ENCODE results near the gene XYLT2.
"Not testable (repeated sequence)": the region's sequence is repeated elsewhere in the genome, so short reads cannot be mapped to it uniquely, and the experiment has no call there.

Gene XYLT2
- total RNA-seq = 6.4 to 38.4 (median 20.2) reads per million in 17 experiments

DNA sequence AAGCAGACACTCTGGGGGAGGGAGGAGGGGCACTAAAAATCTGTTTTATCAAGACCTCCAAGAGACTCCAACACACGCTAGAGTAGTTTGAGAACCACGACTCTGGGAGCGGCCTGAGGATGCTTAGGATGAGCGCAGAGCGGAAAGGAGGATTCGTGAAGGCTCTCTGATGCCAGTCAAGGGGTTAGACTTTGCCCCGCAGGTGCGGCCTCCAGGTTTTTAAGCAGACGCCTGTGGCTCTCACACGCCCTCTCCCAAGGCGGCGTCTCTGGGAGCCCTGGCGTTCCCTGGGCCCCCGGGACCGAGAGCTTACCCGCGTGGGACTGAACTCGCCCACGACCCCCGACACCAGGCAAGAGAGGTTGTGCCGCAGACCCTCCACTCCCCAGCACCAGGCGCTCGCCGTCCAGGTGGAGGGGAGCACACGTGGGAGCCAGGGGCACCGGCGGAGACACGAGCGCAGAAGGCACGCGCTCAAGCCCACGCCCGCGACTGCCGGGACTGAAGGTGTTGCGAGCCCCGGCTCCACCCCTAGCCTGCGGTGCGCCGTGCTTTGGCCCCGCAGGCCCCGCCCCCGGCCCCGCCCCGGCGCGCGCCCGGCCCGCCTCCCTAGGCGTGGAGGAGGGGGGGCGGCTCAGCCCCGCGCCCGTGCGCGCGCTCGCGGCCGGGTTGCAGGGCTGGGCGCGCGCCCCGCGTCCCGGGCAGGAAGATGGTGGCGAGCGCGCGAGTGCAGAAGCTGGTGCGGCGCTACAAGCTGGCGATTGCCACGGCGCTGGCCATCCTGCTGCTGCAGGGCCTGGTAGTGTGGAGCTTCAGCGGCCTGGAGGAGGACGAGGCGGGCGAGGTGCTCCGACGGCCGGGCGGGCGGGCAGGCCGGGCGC, at the start of gene XYLT2:
Gene XYLT2 (plus strand): TSS at position 695 of the 881 bp plus-strand sequence. CDS start 15 bp downstream, at position 710.
- DNase-seq = peak; percentile 89 to 98 (median 94)

DNA sequence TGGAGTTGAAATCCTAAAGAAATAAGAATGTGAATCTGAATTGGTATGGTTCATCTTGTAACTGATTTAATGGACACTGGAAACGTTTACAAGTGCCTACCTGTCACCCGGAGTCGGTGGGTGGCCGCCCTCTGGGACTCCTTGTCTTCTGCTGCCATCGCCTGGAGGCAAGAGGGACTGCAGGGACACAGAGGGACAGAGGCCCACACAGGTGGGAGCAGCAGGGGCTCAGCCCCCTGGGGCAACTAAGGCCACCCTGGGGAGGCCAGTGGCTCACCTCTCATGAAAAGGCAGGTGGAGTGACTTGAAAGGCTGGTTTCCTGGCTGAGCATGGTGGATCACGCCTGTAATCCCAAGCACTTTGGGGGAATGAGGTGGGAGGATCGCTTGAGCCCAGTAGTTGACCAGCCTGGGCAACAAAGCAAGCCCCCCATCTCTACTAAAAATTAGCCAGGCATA, 48.5 kb upstream of the XYLT2 start:
- DNase-seq = peak; percentile 60 to 81 (median 76)

GRCh38 chr17:50298018-50298417, 47.9 kb upstream of the XYLT2 start:
- no peak for DNase-seq

DNA sequence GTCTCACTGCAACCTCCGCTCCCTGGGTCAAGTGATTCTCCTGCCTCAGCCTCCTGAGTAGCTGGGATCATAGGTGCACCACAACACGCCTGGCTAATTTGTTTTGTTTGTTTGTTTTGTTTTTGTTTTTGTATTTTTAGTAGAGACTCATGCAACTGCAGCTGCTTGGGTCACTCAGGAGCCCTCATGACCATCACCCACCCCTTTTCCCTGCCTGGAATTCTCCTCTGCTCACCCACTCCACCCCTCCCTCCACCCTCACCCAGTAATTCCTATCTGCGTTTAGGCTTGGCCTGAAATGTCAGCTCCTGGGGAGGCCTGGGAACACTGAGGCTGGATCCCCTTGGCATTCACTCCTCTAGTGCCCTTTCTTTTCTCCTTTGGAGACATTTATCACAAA, 46.1 kb upstream of the XYLT2 start:
- no peak for DNase-seq

GRCh38 chr17:50300824-50301223, 45.1 kb upstream of the XYLT2 start:
- not testable (repeated sequence) for DNase-seq

DNA sequence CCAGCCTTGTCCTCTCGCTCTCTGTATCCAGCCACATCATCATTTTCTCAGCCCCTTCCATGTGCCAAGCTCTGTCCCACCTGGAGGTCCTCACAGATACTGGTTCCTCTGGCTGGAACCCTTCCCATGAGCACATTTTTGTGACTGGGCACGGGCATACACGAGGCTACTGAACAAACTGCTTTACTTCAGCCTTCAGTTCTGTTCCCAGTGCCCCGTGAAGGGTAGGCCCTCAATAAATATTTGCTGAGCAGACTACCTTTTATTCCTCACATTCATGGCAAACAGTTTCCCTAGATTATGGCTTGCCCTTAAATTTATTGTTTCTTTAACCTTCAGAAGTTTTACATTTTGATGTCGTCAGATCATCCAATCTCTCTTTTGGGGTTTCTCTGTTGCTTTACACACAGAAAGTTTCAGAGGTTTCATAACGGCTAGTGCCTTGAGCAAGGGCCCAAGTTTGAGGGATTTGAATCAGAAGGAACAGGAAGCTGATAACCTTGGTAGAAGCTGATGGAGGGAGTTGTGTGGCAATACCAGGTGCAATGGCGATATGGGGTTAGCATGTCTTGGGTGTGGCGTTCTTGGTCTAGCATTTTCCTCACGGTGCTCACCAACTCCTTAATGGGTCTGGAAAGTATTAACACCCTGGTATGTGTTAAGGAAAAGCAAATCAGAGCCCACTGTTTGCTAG, 43.9 kb upstream of the XYLT2 start:
- peak in 1 of 4 experiments; percentile 30 for DNase-seq

GRCh38 chr17:50303051-50303450, 42.9 kb upstream of the XYLT2 start:
- no peak for DNase-seq

GRCh38 chr17:50303596-50303995, 42.3 kb upstream of the XYLT2 start:
- no peak for DNase-seq

GRCh38 chr17:50304781-50305404, 41.0 kb upstream of the XYLT2 start:
- no peak for DNase-seq

DNA sequence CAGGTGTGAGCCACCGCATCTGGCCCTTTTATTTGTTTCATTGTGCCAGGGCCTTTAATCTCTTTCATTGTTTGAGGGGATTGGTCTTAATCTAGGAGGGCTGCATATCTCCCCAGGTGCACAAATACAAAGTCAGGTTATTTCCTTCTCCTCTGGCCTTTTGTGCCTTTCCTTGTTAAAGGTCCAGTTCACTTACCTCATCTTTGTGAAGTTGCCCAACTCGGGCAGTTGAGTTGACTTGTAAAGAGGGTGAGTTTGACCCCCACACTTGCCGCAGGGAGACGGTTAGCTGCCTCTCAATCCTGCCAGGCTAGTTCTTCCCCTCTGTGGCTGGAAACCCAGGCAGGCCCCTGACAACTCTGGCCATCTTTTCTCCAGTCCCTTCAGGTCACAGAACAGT, 38.3 kb upstream of the XYLT2 start:
- DNase-seq = no peak

GRCh38 chr17:50308666-50309065, 37.3 kb upstream of the XYLT2 start:
- DNase-seq = no peak

- no peak for DNase-seq
These were observed 35.3 kb upstream of the XYLT2 start for GRCh38 chr17:50310455-50311111.

GRCh38 chr17:50311112-50311460, 34.8 kb upstream of the XYLT2 start:
- no peak for DNase-seq

- no peak for DNase-seq
These were observed 34.4 kb upstream of the XYLT2 start for GRCh38 chr17:50311483-50311882.

DNA sequence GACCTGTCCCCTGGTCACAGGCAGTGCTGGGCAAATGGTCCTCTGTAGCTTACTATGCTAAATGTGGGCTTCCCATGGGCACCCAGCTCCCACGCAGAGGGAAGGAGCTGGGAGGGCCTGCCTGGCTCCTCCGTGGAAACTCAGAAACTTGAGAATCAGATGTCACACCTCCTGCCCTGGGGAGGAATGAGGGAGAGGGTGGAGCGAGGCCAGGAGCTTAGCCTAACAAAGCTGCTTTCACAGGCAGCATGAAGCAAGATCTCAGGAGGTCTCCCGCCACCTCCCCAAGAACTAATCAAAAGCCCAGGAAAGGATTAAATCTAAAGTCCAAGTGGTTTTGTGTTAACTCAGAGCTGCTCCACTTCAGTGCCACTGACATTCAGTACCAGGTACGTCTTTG, 33.6 kb upstream of the XYLT2 start:
- DNase-seq = no peak

DNA sequence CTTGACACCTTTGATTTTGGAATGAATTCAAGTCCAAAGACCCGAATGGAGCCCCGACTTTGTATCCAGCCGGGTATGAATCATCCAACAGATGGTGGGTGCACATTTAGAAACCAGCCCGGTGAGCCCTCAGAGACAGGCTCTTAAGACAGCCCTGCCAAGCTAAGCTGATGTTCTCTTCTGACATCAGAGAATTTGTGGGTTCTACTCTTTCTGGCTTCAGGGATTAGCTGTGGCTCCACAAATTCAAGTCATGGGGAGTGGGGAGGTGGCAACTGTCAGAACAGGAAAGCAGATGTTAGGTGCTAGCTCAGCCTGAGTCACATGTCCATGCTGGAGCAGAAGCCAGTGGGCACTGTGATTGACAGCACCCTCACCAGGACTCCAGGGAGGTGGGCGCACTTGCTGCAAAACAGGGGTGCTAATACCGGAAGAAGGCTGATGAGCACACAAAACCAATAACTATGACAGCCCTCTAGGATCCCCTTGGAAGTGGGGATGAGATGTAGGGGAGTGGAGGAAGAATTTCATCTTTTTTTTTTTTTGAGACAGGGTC, 31.4 kb upstream of the XYLT2 start:
- no peak for DNase-seq

DNA sequence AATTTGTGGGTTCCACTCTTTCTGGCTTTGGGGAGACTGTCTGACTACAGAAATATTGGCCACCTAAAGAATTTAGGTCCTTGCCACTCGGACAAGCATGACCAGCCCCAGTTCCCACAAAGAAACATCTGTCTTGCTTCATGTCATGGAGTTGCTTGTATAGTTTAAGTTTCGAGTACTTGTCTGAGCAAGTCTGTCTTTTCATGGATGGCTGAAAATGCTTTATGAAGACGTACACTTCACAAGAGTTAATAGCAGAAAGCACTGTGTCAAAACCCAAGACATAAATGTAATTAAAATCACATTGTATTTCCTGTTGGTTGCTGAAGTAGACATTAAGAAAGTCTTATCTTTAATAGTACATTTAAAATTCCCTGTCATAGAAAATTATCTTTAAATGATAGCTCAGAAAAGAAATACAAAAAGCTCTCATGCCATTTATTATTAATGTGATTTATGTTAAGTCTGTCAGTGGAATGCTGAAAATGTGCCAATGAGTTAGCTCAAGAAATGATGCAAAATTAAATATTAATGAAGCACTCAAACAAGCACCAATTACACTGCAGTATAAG, 29.8 kb upstream of the XYLT2 start:
- no peak for DNase-seq

- DNase-seq = not testable (repeated sequence)
These were observed 29.3 kb upstream of the XYLT2 start for GRCh38 chr17:50316660-50317059.

DNA sequence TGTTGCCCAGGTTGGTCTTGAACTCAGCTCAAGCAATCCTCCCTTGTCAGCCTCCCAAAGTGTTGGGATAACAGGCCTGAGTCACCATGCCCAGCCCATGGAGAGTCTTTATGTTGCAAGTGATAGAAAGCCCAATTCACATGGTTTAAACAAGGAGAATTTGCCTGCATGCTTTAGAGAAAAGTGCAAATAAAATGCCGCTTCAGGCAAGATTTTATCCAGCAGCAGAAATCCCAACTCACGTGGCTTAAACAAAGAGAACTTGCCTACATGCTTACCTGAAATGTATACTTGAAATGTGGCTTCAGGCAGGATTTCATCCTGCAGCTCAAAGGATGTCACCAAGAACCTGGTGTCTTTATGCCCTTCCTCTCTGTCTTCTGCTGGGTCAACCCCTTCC, 28.8 kb upstream of the XYLT2 start:
- no peak for DNase-seq

DNA sequence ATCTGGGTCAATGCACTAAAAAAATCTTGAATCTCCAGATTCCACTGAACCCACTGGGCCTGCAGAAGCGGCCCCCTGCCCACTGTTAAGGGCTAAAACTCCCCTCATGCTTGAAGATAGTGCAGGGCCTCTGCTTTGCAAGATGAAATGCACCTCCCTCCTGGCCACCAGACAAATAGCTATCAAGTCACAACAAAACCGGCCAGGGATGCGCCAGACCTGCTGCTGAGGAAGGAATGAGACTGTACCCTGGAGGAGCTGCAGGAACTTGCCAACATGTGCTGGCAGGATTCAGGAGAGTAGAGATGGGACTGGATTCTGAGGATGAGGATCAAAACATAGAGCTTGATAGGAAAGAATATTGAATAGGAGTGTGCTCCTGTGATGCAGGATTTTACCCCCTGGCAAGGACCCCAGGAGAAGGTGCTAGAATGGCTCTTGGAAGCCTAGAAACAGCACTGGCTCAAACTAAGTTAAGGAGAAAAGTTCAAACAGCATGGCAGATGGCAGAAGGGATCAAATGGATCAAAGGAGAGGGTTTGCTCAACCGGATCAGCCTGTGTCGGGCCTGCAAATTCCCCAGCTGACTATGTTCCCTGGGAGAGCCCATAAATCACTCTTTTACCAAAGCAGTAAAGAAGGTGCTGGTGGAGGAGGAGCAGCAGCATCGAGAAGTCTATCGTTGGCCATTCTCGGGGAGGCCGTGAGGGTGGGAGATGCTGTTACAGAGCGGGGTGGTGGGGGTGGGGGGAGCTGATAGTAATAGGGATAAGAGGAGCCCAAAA, 27.2 kb upstream of the XYLT2 start:
- no peak for DNase-seq

- DNase-seq = no peak
These were observed 26.5 kb upstream of the XYLT2 start for GRCh38 chr17:50319306-50320004.
